T-helper 2 cell treated with Interferon-gamma antibody and Interleukin-4, amounts not matched to agents 5 μg/mL and 100 μg/mL, for 36 hours (primary cell): ENCODE data around the gene MTHFSD.
A peak's percentile ranks its signal among the peaks of the same experiment; 100 is the strongest.

Source experiments
- DNase-seq: peaks from one replicate; pipeline ENCODE4 v3.0.0; 2021; ENCODE audit warnings: low spot score
- H3K27ac Mint-ChIP-seq: one replicate; pipeline ENCODE4 v1.8.0; 2021; ENCODE audit warnings: mild to moderate bottlenecking, mixed read lengths
- H3K27me3 Mint-ChIP-seq: one replicate; pipeline ENCODE4 v1.8.0; 2021; ENCODE audit warnings: low read depth, mixed read lengths
- H3K36me3 Mint-ChIP-seq: one replicate; pipeline ENCODE4 v1.8.0; 2021; ENCODE audit warnings: low read depth, mixed read lengths
- H3K4me1 Mint-ChIP-seq: one replicate; pipeline ENCODE4 v1.8.0; 2021; ENCODE audit warnings: low read depth, mixed read lengths
- H3K4me3 Mint-ChIP-seq: one replicate; pipeline ENCODE4 v1.8.0; 2022; ENCODE audit warnings: mild to moderate bottlenecking, moderate library complexity, mixed read lengths
- H3K9me3 Mint-ChIP-seq: one replicate; pipeline ENCODE4 v1.8.0; 2021; ENCODE audit warnings: mixed read lengths

The MTHFSD gene

DNA sequence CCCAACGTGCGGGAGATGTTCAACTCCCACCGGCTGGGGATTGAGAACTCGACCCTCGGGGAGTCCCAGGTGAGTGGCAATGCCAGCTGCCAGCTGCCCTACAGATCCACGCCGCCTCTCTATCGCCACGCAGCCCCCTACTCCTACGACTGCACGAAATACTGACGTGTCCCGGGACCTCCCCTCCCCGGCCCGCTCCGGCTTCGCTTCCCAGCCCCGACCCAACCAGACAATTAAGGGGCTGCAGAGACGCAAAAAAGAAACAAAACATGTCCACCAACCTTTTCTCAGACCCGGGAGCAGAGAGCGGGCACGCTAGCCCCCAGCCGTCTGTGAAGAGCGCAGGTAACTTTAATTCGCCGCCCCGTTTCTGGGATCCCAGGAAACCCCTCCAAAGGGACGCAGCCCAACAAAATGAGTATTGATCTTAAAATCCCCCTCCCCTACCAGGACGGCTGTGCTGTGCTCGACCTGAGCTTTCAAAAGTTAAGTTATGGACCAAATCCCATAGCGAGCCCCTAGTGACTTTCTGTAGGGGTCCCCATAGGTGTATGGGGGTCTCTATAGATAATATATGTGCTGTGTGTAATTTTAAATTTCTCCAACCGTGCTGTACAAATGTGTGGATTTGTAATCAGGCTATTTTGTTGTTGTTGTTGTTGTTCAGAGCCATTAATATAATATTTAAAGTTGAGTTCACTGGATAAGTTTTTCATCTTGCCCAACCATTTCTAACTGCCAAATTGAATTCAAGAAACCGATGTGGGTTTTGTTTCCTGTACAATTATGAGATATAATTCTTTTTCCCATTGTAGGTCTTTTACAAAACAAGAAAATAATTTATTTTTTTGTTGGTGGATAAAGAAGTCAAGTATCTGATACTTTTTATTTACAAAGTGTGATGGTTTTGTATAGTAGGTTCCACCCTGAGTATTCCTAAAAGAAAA lies 13.9 kb upstream of the MTHFSD start:
- no peaks in the 10 kb centered on the region for H3K4me1 Mint-ChIP-seq
- H3K27ac Mint-ChIP-seq, result peak overlapping the region; percentile 36
- H3K9me3 Mint-ChIP-seq, result no peaks in the 10 kb centered on the region
- no peak overlapping the region for H3K4me3 Mint-ChIP-seq
- peaks cover 66% of the 10 kb centered on the region for H3K27me3 Mint-ChIP-seq
- no peak for DNase-seq
- no peaks in the 10 kb centered on the region for H3K36me3 Mint-ChIP-seq

- Mint-ChIP-seq H3K4me3 (no peak overlapping the region), H3K9me3 (no peaks in the 10 kb centered on the region), H3K36me3 (no peaks in the 10 kb centered on the region), H3K4me1 (peaks cover 4% of the 10 kb centered on the region), H3K27ac (no peak overlapping the region), H3K27me3 (peaks cover 66% of the 10 kb centered on the region)
- DNase-seq, result no peak
Observed at GRCh38 chr16:86567701-86568581, 12.9 kb upstream of the MTHFSD start.

- Mint-ChIP-seq H3K27me3 (peaks cover 67% of the 10 kb centered on the region), H3K27ac (no peak overlapping the region)
- DNase-seq, result no peak
Observed at GRCh38 chr16:86566966-86567700, 12.1 kb upstream of the MTHFSD start.

GRCh38 chr16:86566601-86566965 lies 11.5 kb upstream of the MTHFSD start, which contains the start of gene FOXC2:
TSS of gene FOXC2 (plus strand) at chr16:86566829. CDS start at chr16:86567336, 507 bp downstream.
- no peaks in the 10 kb centered on the region for H3K9me3 Mint-ChIP-seq
- peak within 1 kb of the TSS; percentile 39 for H3K27ac Mint-ChIP-seq
- H3K4me3 Mint-ChIP-seq, result no peak within 1 kb of the TSS
- no peaks in the 10 kb centered on the region for H3K36me3 Mint-ChIP-seq
- H3K27me3 Mint-ChIP-seq, result peaks cover 67% of the 10 kb centered on the region
- no peak for DNase-seq
- peaks cover 4% of the 10 kb centered on the region for H3K4me1 Mint-ChIP-seq

More at GRCh38 chr16:86566966-86567700, 12.1 kb upstream of the MTHFSD start:
- no peaks in the 10 kb centered on the region for H3K36me3 Mint-ChIP-seq
- H3K9me3 Mint-ChIP-seq, result no peaks in the 10 kb centered on the region
- peaks cover 4% of the 10 kb centered on the region for H3K4me1 Mint-ChIP-seq
- no peak overlapping the region for H3K4me3 Mint-ChIP-seq

GRCh38 chr16:86565644-86566511 lies 10.8 kb upstream of the MTHFSD start:
- peak overlapping the region; percentile 39 for H3K27ac Mint-ChIP-seq
- DNase-seq, result no peak

GRCh38 chr16:86565181-86565631 lies 10.2 kb upstream of the MTHFSD start:
- no peak for DNase-seq
- Mint-ChIP-seq H3K27me3 (peaks cover 58% of the 10 kb centered on the region), H3K27ac (peak overlapping the region; percentile 39), H3K9me3 (no peaks in the 10 kb centered on the region), H3K4me1 (peaks cover 4% of the 10 kb centered on the region), H3K4me3 (no peak overlapping the region), H3K36me3 (no peaks in the 10 kb centered on the region)

More at GRCh38 chr16:86565644-86566511, 10.8 kb upstream of the MTHFSD start:
- H3K36me3 Mint-ChIP-seq, result no peaks in the 10 kb centered on the region
- peaks cover 63% of the 10 kb centered on the region for H3K27me3 Mint-ChIP-seq
- H3K4me1 Mint-ChIP-seq, result peaks cover 4% of the 10 kb centered on the region
- no peaks in the 10 kb centered on the region for H3K9me3 Mint-ChIP-seq
- H3K4me3 Mint-ChIP-seq, result no peak overlapping the region

- H3K27ac Mint-ChIP-seq, result no peak overlapping the region
- peaks cover 4% of the 10 kb centered on the region for H3K4me1 Mint-ChIP-seq
- peak overlapping the region; percentile 36 for H3K4me3 Mint-ChIP-seq
- DNase-seq, result peak; percentile 81
- no peaks in the 10 kb centered on the region for H3K36me3 Mint-ChIP-seq
- no peaks in the 10 kb centered on the region for H3K9me3 Mint-ChIP-seq
- H3K27me3 Mint-ChIP-seq, result peaks cover 44% of the 10 kb centered on the region
Observed at GRCh38 chr16:86563469-86564345, 8.7 kb upstream of the MTHFSD start.

DNA sequence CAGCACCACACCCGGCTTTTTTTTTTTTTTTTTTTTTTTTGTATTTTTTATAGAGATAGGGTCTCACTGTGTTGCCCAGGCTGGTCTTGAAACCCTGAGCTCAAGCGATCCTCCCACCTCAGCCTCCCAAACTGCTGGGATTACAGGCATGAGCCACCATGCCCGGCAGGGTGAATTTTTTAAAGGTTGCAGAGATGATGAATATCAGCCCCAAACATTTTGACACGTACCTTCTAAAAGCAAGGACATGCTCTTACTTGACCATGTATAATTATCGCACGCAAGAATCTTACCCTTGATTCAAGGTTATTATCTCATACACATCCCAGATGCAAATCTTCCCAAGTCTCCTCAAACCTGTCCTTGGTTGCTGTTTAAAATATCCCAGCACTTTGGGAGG lies 7.3 kb upstream of the MTHFSD start:
- no peak overlapping the region for H3K4me3 Mint-ChIP-seq
- H3K9me3 Mint-ChIP-seq, result no peaks in the 10 kb centered on the region
- peaks cover 4% of the 10 kb centered on the region for H3K4me1 Mint-ChIP-seq
- no peaks in the 10 kb centered on the region for H3K36me3 Mint-ChIP-seq
- H3K27me3 Mint-ChIP-seq, result peaks cover 38% of the 10 kb centered on the region
- no peak overlapping the region for H3K27ac Mint-ChIP-seq
- no peak for DNase-seq

DNA sequence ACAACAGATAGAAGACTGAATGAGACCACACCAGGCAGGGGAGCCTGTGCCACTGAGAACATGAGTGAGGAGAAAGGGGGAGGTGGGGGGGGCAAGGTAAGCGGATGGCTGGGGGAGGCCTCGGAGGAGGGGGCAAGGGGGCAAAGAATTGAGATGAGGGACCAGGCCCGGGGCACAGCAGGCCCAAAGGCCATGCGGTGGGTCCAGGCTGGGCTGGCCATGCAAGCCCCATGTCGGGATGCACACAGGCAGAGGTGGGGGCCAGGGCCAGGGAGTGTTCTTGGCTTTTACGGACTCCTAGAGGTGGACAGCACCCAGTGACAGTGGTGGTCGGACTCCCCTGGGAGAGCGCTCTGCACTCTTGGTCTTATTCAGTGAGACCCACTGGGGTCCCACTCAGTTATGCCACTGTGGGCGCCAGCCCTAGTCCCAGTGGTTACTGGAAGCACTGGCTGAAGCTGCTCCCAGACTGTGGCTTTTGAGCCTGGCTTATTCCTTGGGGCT lies 4.8 kb upstream of the MTHFSD start:
- Mint-ChIP-seq H3K27ac (no peak overlapping the region), H3K27me3 (peaks cover 25% of the 10 kb centered on the region), H3K36me3 (no peaks in the 10 kb centered on the region), H3K4me1 (peaks cover 18% of the 10 kb centered on the region), H3K9me3 (no peaks in the 10 kb centered on the region), H3K4me3 (no peak overlapping the region)
- no peak for DNase-seq

GRCh38 chr16:86558355-86559193 lies 3.5 kb upstream of the MTHFSD start:
- peaks cover 21% of the 10 kb centered on the region for H3K4me1 Mint-ChIP-seq
- H3K27me3 Mint-ChIP-seq, result peaks cover 13% of the 10 kb centered on the region
- no peaks in the 10 kb centered on the region for H3K9me3 Mint-ChIP-seq
- peaks cover 3% of the 10 kb centered on the region for H3K36me3 Mint-ChIP-seq
- no peak for DNase-seq
- H3K4me3 Mint-ChIP-seq, result no peak overlapping the region
- H3K27ac Mint-ChIP-seq, result no peak overlapping the region

DNA sequence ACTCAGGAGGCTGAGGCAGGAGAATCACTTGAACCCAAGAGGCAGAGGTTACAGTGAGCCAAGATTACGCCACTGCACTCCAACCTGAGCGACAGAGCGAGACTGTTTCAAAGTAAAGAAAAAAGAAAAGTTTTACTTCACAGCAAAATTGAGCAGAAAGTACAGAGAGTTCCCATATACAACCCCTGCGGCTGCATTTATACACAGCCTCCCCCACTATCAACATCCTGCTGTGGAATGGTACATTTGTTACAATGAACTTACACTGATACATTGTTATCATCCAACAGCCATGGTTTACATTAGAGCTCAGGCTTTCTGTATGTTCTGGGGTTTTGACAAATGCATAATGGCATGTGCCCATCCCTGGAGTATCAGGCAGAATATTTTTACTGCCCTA lies 2.6 kb upstream of the MTHFSD start:
- peaks cover 6% of the 10 kb centered on the region for H3K27me3 Mint-ChIP-seq

More for the DNA sequence above, 2.6 kb upstream of the MTHFSD start:
- H3K4me3 Mint-ChIP-seq, result no peak overlapping the region
- DNase-seq, result no peak
- peaks cover 8% of the 10 kb centered on the region for H3K36me3 Mint-ChIP-seq
- H3K9me3 Mint-ChIP-seq, result no peaks in the 10 kb centered on the region
- H3K27ac Mint-ChIP-seq, result no peak overlapping the region
- peaks cover 20% of the 10 kb centered on the region for H3K4me1 Mint-ChIP-seq
